GM21723 (cell line): ENCODE measurements around the gene SMARCA1.

Experiments
- ATAC-seq: cut with Tn5 transposase; IDR thresholded peaks from one replicate; pipeline ENCODE4 v1.9.1; 2021; ENCODE audit warnings: mild to moderate bottlenecking, moderate library complexity; ENCODE audit not compliant: unreplicated experiment

SMARCA1 gene

GRCh38 chrX:129478516-129478915 lies 44.8 kb downstream of the SMARCA1 start:
- no peak for ATAC-seq

DNA sequence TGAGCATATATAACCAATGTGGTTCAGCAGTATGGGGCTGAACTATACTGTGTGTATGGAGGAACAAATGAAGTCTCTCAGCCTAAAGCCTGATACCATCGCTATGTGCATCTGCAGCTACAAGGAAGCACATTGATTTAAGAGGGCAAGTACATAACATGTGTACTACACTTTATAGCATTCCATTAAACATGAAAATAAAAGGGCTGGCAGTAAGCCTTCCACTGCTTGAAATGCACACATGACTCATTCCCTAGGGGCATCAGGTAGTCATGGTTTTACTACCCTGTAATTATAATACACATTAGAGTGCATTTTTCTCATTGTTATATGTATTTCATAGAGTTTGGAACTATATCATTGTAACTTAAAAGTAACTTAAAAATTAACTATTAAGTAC lies 51.2 kb downstream of the SMARCA1 start:
- no peak for ATAC-seq

DNA sequence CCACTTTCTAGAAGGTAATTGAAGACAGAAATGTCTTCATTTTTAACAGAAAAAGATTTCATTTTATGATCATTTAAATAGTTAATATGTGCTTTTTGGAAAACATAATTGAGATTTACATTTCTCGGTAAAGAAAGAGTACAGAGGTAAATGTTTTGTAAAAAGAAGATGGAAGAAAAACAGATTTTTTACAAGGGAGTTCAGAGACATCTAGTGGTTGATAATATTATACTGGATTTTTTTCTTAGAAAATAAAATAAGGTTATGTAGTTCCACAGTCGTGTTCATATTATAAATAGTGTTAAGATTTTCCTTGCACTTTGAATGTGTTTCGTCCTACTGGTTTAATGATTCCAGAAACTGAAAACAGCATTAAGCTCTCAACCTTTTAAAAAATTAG lies 60.6 kb downstream of the SMARCA1 start:
- no peak for ATAC-seq

GRCh38 chrX:129461801-129462456 lies 61.4 kb downstream of the SMARCA1 start:
- no peak for ATAC-seq

- no peak for ATAC-seq
These were observed 70.8 kb downstream of the SMARCA1 start for GRCh38 chrX:129452523-129452922.

DNA sequence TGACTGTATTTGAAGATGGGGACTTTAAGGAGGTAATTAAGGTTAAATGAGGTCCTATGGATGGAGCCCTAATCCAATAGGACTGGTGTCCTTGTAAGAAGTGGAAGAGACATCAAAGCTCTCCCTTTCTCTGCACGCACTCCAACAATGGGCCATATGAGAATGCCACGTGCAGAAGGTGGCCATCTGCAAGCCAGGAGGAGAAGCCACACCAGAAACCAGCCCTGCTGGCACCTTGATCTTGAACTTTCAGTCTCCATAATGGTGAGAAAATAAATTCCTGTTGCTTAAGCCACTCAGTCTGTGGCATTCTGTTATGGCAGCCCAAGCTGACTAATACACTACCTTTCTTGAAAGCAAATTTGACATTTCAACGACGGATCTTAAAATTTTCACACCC lies 73.2 kb downstream of the SMARCA1 start:
- no peak for ATAC-seq

DNA sequence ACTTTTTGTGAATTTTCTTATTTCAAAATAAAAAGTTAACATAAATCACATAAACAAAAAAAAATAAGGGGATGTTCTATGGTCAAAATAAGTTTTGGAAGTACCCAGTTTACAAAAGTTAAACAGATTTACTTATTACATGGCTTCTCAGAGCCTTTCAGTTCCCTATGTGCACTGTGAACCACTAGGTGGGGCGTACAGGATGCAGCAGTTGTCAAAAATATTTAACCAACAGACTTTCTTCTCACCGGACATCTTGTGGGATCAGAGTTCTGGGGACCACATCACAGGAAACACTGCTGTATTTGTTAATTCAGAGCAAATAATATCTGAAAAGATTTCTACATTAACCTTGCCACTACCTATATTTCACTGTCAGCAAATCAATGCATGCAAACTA lies 74.1 kb downstream of the SMARCA1 start:
- no peak for ATAC-seq

DNA sequence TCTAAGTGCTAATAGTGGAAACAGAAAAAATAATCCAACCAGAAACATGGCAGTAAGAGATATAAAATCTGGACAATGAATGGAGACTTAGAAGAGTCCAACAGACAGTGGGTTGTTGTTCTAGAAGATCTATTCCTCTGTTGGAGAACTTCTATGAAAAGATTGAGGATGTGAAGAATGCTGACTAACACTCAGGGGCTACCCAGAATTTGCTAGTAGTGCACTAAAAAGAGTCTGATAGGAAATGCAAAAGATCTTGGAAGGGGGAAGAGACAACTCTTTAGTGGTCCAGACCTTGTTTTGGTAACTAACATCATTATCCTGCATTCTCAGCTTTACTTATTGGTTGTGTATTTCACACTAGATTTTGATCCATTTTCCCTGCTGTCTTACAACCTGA lies 77.9 kb downstream of the SMARCA1 start:
- ATAC-seq = no peak

DNA sequence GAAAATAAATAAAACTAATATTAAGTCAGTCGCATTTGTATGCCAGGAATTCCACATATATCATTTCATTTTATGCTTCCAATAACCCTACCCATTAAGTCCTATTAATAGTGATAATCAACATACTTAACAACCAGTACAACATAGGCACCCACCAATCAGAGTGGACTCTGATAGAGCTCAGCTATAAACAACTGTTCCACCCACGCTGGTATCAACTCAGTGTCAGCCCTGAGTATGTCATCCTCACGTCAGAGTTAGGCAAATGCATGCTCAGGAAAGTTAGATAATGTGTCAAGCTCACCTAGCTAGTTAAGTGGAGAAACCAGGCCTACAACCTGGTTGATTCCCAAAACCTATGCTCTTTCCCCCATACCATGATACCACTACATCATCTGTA lies 89.3 kb downstream of the SMARCA1 start:
- no peak for ATAC-seq

DNA sequence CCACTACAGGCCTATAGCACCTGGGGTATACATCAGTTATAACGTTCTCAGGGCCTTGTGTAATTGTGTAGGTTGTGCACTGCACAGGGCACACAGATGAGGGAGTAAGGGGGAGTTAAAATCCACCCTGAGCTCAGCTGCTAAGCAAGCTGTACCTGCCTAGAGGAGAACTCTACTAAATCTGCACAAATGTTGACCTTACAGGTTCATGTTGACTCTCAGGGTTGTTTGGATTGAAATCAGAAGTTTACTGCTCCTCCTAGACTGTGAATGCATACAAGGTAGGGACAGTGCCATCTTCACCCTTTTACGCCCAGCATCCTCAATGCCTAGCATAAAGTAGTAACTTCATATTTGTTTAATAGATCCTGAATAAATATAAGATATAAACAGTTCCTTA lies 89.8 kb downstream of the SMARCA1 start:
- no peak for ATAC-seq

DNA sequence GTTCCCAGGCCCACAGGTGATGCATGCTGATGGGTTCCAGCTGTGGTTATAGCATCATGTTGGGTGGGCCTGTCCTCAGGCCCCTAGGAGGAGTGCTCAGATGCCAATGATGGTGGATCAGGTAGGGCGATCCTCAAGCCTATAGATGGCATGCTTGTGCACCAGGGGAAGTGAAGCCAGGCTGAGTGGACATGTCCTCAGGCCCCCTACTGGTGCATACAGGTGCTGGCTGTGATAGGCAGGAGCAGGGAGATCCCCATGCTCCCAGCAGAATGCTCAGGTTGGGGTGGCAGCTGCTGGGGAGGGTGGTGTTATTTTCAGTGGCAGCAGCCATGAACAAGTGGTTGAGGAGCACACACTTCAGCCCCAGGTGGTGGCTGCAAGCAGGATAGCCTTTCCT lies 96.0 kb downstream of the SMARCA1 start:
- ATAC-seq = no peak

- no peak for ATAC-seq
These were observed 100.1 kb downstream of the SMARCA1 start for GRCh38 chrX:129423191-129423590.

GRCh38 chrX:129404670-129405008 lies 118.7 kb downstream of the SMARCA1 start:
- no peak for ATAC-seq

DNA sequence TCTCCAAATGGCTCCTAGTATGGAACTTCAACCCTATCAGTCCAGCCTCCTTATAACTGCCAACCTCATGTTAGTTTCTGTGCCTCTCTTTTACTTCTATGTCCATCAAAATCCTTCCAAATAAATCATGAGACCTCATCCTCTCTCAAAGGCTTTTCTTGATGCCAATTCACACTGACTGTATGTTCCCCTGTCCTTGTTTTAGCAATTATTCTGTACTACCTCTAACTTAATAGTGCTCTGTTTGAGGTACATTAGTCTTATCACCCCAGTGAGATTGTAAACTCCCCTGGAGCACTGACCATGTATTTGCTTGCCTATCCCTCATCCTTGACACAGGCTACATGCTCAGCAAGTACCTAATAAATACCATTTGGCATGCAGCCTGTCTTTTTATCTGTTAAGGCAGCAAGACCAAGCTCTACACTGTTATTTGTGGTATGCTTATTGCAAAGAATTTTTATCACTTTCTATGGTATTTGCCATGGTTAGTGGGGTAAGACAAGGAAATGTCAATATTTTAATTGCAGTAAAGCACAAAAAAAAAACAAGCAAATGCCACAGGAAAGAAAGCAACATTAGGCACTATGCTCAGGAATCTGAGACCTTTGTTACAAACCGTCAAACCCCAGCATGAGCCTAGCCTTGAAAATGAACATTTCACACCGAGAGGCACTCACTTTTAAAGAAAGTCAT lies 119.2 kb downstream of the SMARCA1 start:
- ATAC-seq = no peak
